ENCODE results near the gene TNNT2.

- TF ChIP-seq CTCF (IDR thresholded peaks at IDR 0.05; ENCODE audit: low read depth, low read length) (no peak), EZH2phosphoT487 (IDR thresholded peaks at IDR 0.05; ENCODE audit: low read depth) (no peak)
Observed at GRCh38 chr1:201404722-201405483, 27.4 kb upstream of the TNNT2 start.

All from OCI-LY3 (cell line).